ENCODE measurements around the gene PPARD.

- TF ChIP-seq CTCF (IDR thresholded peaks at IDR 0.05) (no peak), POLR2A (IDR thresholded peaks at IDR 0.05) (no peak)
These were observed 12.2 kb downstream of the PPARD start for GRCh38 chr6:35354361-35355135.
